Endothelial cell of umbilical vein (primary cell): ENCODE measurements around the gene JAGN1.

Experiments used
- CTCF ChIP-seq, 2 donors: IDR thresholded peaks; 1 replicate in 1 of 2; 2 replicates in 1 of 2; pipeline ENCODE4 v1.5.1; 2011; ENCODE audit warnings: low read length in 2 of 2, mild to moderate bottlenecking in 2 of 2, moderate library complexity in 2 of 2, control low read depth in 1 of 2, inconsistent platforms in 1 of 2, low read depth in 1 of 2; ENCODE audit not compliant: insufficient read depth in 1 of 2; ENCODE audit errors: extremely low read depth in 1 of 2
- GATA2 ChIP-seq: IDR thresholded peaks from 2 replicates; pipeline ENCODE4 v1.7.0; 2011; ENCODE audit warnings: low read depth, mild to moderate bottlenecking, moderate library complexity, mixed read lengths, low read length; ENCODE audit not compliant: insufficient read length, insufficient read depth
- JUN ChIP-seq: IDR thresholded peaks from 2 replicates; pipeline ENCODE4 v1.6.1; 2011; ENCODE audit warnings: borderline replicate concordance, low read depth; ENCODE audit not compliant: insufficient read length, insufficient read depth
- POLR2A ChIP-seq: IDR thresholded peaks from 2 replicates; pipeline ENCODE4 v1.6.1; 2012; ENCODE audit warnings: low read depth, mild to moderate bottlenecking, control low read depth, low read length

- TF ChIP-seq GATA2, result no peak
- TF ChIP-seq POLR2A, result no peak
- TF ChIP-seq CTCF (IDR thresholded peaks at IDR 0.05; ENCODE audit: extremely low read depth in 1 of 2, insufficient read depth in 1 of 2, low read depth in 1 of 2, low read length in 2 of 2), result no peak
- TF ChIP-seq JUN, result no peak
Measured at GRCh38 chr3:9928158-9928557, 37.7 kb downstream of the JAGN1 start.
